ENCODE data around the gene TRIM67.

Gene TRIM67

GRCh38 chr1:231192620-231193163 is 30.8 kb downstream of the TRIM67 start:
- Histone ChIP-seq H3K9me3 (ENCODE audit: control insufficient read depth, low read length) (no peaks in the 10 kb centered on the region), H3K4me1 (ENCODE audit: control insufficient read depth, insufficient read depth, low read length, poor library complexity, severe bottlenecking) (no peaks in the 10 kb centered on the region), H3K27ac (ENCODE audit: insufficient read depth, low read length, poor library complexity, severe bottlenecking) (no peak overlapping the region), H3K36me3 (ENCODE audit: control insufficient read depth, insufficient read depth, low read length) (no peaks in the 10 kb centered on the region), H3K27me3 (replicated peaks; ENCODE audit: control insufficient read depth, insufficient read depth, low read length, poor library complexity, severe bottlenecking) (no peaks in the 10 kb centered on the region), H3K4me3 (ENCODE audit: insufficient read depth, low read depth, low read length, poor library complexity, severe bottlenecking) (no peak overlapping the region)
- DNase-seq, result no peak

DNA sequence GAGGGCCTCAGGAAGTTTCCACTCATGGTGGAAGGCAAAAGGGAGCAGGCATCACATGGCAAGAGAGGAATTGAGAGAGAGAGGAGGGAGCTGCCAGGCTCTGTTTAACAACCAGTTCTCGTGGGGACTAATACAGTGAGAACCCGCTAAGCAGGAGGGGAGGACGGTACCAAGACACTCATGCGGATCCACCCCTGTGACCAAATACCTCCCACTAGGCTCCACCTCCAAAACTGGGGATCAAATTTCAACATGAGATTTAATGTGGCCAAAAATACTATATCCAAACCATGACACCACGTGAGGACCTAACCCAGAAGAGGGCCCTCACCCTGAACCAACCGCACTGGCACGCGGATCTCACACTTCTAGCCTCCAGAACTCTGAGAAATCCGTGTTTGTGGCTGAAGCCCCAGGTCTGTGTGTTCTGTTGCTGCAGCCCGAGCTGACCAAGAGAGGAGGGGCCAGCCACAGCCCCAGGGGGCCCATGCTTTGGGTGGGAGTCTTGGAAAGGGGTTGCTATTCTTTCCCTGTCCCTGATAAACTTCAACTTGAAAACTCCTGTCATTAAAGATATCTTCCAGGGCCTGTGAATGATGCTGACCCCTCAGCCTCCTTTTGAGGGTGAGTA is 32.0 kb downstream of the TRIM67 start:
- H3K27ac ChIP-seq (ENCODE audit: insufficient read depth, low read length, poor library complexity, severe bottlenecking), result no peak overlapping the region
- no peaks in the 10 kb centered on the region for H3K4me1 ChIP-seq (ENCODE audit: control insufficient read depth, insufficient read depth, low read length, poor library complexity, severe bottlenecking)
- DNase-seq, result no peak
- no peak overlapping the region for H3K4me3 ChIP-seq (ENCODE audit: insufficient read depth, low read depth, low read length, poor library complexity, severe bottlenecking)
- H3K36me3 ChIP-seq (ENCODE audit: control insufficient read depth, insufficient read depth, low read length), result no peaks in the 10 kb centered on the region
- H3K27me3 ChIP-seq (replicated peaks; ENCODE audit: control insufficient read depth, insufficient read depth, low read length, poor library complexity, severe bottlenecking), result no peaks in the 10 kb centered on the region
- no peaks in the 10 kb centered on the region for H3K9me3 ChIP-seq (ENCODE audit: control insufficient read depth, low read length)

DNA sequence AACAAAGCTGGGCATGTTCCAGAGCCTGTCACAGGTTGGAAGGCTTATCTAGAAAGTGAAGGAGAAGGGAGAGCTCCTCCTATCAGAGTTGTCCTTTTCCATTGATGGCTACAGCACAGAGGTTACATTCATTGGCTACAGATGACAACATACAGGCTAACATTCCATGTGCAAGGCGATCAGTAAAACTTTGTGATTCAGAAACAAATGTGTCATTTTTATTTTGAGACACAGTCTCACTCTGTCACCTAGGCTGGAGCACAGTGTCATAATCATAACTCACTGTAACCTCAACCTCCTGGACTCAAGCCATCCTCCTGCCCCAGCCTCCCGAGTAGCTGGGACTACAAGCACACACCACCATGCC is 32.6 kb downstream of the TRIM67 start:
- no peaks in the 10 kb centered on the region for H3K27me3 ChIP-seq (replicated peaks; ENCODE audit: control insufficient read depth, insufficient read depth, low read length, poor library complexity, severe bottlenecking)

GRCh38 chr1:231194843-231195516 is 33.1 kb downstream of the TRIM67 start:
- no peaks in the 10 kb centered on the region for H3K36me3 ChIP-seq (ENCODE audit: control insufficient read depth, insufficient read depth, low read length)
- H3K4me3 ChIP-seq (ENCODE audit: insufficient read depth, low read depth, low read length, poor library complexity, severe bottlenecking), result no peak overlapping the region
- no peaks in the 10 kb centered on the region for H3K27me3 ChIP-seq (replicated peaks; ENCODE audit: control insufficient read depth, insufficient read depth, low read length, poor library complexity, severe bottlenecking)
- no peaks in the 10 kb centered on the region for H3K9me3 ChIP-seq (ENCODE audit: control insufficient read depth, low read length)
- DNase-seq, result no peak
- no peak overlapping the region for H3K27ac ChIP-seq (ENCODE audit: insufficient read depth, low read length, poor library complexity, severe bottlenecking)
- H3K4me1 ChIP-seq (ENCODE audit: control insufficient read depth, insufficient read depth, low read length, poor library complexity, severe bottlenecking), result no peaks in the 10 kb centered on the region

More for the DNA sequence above, 32.6 kb downstream of the TRIM67 start:
- H3K9me3 ChIP-seq (ENCODE audit: control insufficient read depth, low read length), result no peaks in the 10 kb centered on the region
- no peak for DNase-seq
- H3K4me1 ChIP-seq (ENCODE audit: control insufficient read depth, insufficient read depth, low read length, poor library complexity, severe bottlenecking), result no peaks in the 10 kb centered on the region
- H3K4me3 ChIP-seq (ENCODE audit: insufficient read depth, low read depth, low read length, poor library complexity, severe bottlenecking), result no peak overlapping the region
- no peak overlapping the region for H3K27ac ChIP-seq (ENCODE audit: insufficient read depth, low read length, poor library complexity, severe bottlenecking)
- no peaks in the 10 kb centered on the region for H3K36me3 ChIP-seq (ENCODE audit: control insufficient read depth, insufficient read depth, low read length)

DNA sequence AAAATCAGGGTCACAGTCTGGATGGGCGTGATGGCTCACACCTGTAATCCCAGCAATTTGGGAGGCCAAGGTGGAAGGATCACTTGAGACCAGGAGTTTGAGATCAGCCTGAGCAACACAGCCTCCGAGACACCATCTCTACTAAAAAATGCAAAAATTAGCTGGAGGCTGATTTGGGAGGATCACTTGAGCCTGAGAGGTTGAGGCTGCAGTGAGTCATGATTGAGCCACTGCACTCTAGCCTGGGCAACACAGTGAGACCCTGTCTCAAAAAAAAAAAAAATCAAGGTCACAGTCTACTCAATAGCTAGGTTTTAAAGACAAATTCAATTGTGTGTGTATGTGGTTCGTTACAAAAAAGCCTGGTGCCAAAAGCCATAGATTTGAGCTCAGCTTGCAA is 34.4 kb downstream of the TRIM67 start:
- no peak overlapping the region for H3K4me3 ChIP-seq (ENCODE audit: insufficient read depth, low read depth, low read length, poor library complexity, severe bottlenecking)
- no peak overlapping the region for H3K27ac ChIP-seq (ENCODE audit: insufficient read depth, low read length, poor library complexity, severe bottlenecking)
- no peaks in the 10 kb centered on the region for H3K36me3 ChIP-seq (ENCODE audit: control insufficient read depth, insufficient read depth, low read length)
- no peak for DNase-seq
- no peaks in the 10 kb centered on the region for H3K27me3 ChIP-seq (replicated peaks; ENCODE audit: control insufficient read depth, insufficient read depth, low read length, poor library complexity, severe bottlenecking)
- H3K9me3 ChIP-seq (ENCODE audit: control insufficient read depth, low read length), result no peaks in the 10 kb centered on the region
- H3K4me1 ChIP-seq (ENCODE audit: control insufficient read depth, insufficient read depth, low read length, poor library complexity, severe bottlenecking), result no peaks in the 10 kb centered on the region

GRCh38 chr1:231196728-231197127 is 34.9 kb downstream of the TRIM67 start:
- Histone ChIP-seq H3K27me3 (replicated peaks; ENCODE audit: control insufficient read depth, insufficient read depth, low read length, poor library complexity, severe bottlenecking) (no peaks in the 10 kb centered on the region), H3K27ac (ENCODE audit: insufficient read depth, low read length, poor library complexity, severe bottlenecking) (no peak overlapping the region), H3K4me3 (ENCODE audit: insufficient read depth, low read depth, low read length, poor library complexity, severe bottlenecking) (no peak overlapping the region), H3K4me1 (ENCODE audit: control insufficient read depth, insufficient read depth, low read length, poor library complexity, severe bottlenecking) (no peaks in the 10 kb centered on the region), H3K9me3 (ENCODE audit: control insufficient read depth, low read length) (no peaks in the 10 kb centered on the region), H3K36me3 (ENCODE audit: control insufficient read depth, insufficient read depth, low read length) (no peaks in the 10 kb centered on the region)
- no peak for DNase-seq

- no peaks in the 10 kb centered on the region for H3K36me3 ChIP-seq (ENCODE audit: control insufficient read depth, insufficient read depth, low read length)
- no peaks in the 10 kb centered on the region for H3K4me1 ChIP-seq (ENCODE audit: control insufficient read depth, insufficient read depth, low read length, poor library complexity, severe bottlenecking)
- H3K27ac ChIP-seq (ENCODE audit: insufficient read depth, low read length, poor library complexity, severe bottlenecking), result no peak overlapping the region
- DNase-seq, result no peak
- no peak overlapping the region for H3K4me3 ChIP-seq (ENCODE audit: insufficient read depth, low read depth, low read length, poor library complexity, severe bottlenecking)
- H3K27me3 ChIP-seq (replicated peaks; ENCODE audit: control insufficient read depth, insufficient read depth, low read length, poor library complexity, severe bottlenecking), result no peaks in the 10 kb centered on the region
- H3K9me3 ChIP-seq (ENCODE audit: control insufficient read depth, low read length), result no peaks in the 10 kb centered on the region
Observed at GRCh38 chr1:231199868-231200267, 38.0 kb downstream of the TRIM67 start.

DNA sequence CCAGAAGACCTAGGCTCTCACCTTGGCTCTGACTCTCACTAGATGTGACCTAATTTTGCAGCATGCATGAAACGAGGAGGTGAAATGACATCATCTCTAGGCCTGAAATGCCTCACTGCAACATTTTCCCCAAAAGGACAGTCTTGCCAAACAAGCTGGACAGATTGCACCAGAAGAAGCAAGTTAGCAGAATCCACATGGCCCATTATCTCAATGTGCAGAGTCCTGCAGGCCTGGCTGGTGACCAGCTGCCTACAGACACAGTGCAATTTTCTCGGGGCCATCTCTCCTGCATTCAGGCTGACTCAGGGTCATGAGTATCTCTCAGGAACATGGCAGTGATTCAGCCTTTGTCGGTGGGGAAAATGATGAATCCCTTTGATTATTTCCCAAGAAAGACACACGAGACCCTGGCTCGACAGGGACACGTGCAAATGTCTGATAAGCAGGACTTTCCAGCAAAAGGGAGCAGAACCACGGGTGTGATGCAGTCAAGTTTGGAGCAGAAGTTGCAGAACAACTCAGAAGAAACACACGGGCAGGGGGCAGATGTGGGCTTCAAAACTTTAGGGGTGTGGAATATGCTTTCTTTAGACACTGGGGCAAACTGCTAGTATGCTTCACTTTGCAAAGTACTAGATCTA is 38.7 kb downstream of the TRIM67 start:
- Histone ChIP-seq H3K9me3 (ENCODE audit: control insufficient read depth, low read length) (no peaks in the 10 kb centered on the region), H3K4me1 (ENCODE audit: control insufficient read depth, insufficient read depth, low read length, poor library complexity, severe bottlenecking) (no peaks in the 10 kb centered on the region), H3K27ac (ENCODE audit: insufficient read depth, low read length, poor library complexity, severe bottlenecking) (no peak overlapping the region), H3K36me3 (ENCODE audit: control insufficient read depth, insufficient read depth, low read length) (no peaks in the 10 kb centered on the region), H3K27me3 (replicated peaks; ENCODE audit: control insufficient read depth, insufficient read depth, low read length, poor library complexity, severe bottlenecking) (no peaks in the 10 kb centered on the region), H3K4me3 (ENCODE audit: insufficient read depth, low read depth, low read length, poor library complexity, severe bottlenecking) (no peak overlapping the region)
- no peak for DNase-seq

DNA sequence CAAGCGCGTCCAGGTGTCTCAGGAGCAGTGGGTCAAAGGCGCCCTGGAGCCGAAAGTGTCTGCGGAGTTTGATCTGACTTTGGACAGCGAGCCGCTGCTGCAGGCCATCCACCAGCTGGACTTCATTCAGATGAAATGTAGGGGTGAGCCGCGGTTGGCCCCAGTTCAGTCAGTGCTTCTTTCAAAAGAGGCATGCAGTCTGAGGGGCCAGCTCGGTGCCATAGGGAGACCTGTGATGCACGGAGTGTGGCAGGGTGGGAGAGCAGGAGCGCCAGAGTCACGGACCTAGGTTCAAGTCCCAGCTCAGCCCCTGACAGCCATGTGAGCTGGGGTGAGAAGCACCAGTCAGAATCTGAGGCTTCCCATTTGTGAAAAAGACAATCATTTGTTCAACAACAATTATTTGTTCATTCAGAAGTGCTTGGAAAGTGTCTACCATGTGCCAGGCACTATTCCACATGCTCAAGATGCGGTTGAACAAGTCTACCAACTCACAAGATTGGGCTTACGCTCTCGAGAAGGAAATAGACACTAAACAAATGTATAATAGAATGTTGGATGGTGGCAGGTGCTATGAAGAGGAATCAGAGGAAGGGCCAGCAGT is 39.6 kb downstream of the TRIM67 start:
- Histone ChIP-seq H3K4me1 (ENCODE audit: control insufficient read depth, insufficient read depth, low read length, poor library complexity, severe bottlenecking) (no peaks in the 10 kb centered on the region), H3K36me3 (ENCODE audit: control insufficient read depth, insufficient read depth, low read length) (no peaks in the 10 kb centered on the region), H3K9me3 (ENCODE audit: control insufficient read depth, low read length) (no peaks in the 10 kb centered on the region), H3K27me3 (replicated peaks; ENCODE audit: control insufficient read depth, insufficient read depth, low read length, poor library complexity, severe bottlenecking) (no peaks in the 10 kb centered on the region), H3K27ac (ENCODE audit: insufficient read depth, low read length, poor library complexity, severe bottlenecking) (no peak overlapping the region), H3K4me3 (ENCODE audit: insufficient read depth, low read depth, low read length, poor library complexity, severe bottlenecking) (no peak overlapping the region)
- no peak for DNase-seq
